Activated CD8-positive, alpha-beta memory T cell treated with anti-CD3 and anti-CD28 coated beads, Interleukin-2, amount 50 U/mL, for 1 hour (primary cell): ENCODE data around the gene FOXN3.
A peak's percentile ranks its signal among the peaks of the same experiment; 100 is the strongest.

Experiments
- DNase-seq: peaks from one replicate; pipeline ENCODE4 v3.0.0-alpha.2; 2020; ENCODE audit errors: extremely low read depth

The FOXN3 gene

GRCh38 chr14:89432226-89432625 lies 15.2 kb upstream of the FOXN3 start:
- DNase-seq: no peak

DNA sequence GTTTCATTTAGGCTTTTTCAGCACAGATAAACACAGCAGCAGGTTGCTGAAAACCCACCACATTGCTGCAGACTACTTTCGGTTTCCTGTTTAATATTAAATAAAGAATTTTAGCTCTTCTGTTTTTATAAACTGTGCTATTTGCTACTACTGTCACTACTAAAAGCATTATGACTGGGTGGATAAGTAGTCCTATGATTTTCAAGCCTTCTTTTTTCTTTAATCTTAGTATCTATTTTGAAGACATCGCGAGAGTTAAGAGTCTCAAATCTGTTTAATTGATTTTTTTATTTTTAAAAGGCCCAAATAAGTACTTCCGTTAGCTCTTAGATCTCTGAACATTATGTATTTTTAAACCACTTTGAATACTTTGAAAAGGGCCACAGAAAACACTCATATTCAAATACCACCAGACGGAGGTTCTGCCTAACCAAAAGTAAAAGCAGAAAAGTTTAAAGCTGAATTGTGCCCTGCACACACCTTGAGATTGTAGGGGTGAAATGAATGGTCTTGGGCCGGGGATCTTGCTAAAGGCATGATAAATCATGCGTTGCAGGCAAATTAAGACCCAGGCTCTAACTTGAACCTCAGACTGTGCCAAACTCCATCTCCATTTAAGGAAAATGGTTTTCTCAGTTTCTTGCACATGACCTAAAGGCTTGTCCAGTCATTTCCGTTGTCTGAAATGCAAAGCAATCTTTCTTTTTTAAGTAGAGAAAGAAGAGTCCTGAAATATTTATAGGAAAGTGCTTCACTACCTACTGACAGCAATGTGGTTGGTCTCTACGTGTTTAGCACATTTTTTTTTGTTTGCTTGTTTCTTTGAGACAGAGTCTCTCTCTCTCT lies 13.6 kb upstream of the FOXN3 start:
- DNase-seq: no peak

- no peak for DNase-seq
These were observed 12.5 kb upstream of the FOXN3 start for GRCh38 chr14:89429199-89430181.

DNA sequence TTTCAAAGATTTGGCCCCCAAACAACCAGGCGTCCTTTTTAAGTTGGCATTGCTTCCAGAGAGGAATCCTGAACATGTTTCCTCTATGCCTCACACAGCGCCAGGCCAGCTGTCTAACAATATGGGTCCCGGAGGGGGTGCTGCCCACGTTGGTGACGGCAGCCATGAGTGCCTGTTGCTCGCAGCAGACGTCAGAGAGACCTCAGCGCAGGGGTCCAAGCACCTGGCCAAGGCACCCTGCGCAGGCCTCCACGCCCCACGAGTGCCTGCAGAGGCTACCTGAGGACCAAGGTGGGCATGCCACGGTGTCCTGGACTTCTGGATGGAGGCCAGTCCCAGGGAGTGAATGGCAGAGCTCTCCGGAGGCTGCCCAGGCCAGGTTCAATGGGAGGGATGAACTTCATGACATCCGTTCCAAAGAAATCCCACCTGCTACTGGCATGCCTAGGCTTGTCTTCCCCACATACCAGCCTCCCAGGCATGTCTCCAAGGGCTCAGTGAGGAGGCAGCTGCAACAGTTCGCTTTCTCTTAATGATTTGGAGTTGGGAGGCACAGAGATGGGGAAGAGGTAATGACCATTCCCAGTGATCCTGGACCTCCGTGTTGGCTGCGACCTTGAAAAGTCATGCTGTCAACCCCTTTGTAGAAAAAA lies 11.6 kb upstream of the FOXN3 start:
- DNase-seq: no peak

DNA sequence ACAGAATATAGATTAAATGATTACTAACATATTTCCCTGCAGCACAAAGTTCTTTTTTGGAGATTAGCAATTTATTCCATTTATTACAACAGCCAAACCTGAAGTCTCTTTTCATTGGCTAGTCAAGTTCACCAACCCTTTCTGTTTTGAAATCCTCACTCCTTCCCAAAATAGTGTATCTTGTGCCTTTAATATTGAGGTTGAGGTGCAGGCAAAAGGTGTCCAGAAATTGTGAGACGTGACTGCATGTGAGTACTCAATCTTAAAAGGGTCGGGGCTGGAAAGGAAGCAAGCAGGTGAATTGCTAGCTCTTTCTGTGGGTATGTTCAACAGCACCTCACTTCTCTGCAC lies 11.1 kb upstream of the FOXN3 start:
- no peak for DNase-seq

DNA sequence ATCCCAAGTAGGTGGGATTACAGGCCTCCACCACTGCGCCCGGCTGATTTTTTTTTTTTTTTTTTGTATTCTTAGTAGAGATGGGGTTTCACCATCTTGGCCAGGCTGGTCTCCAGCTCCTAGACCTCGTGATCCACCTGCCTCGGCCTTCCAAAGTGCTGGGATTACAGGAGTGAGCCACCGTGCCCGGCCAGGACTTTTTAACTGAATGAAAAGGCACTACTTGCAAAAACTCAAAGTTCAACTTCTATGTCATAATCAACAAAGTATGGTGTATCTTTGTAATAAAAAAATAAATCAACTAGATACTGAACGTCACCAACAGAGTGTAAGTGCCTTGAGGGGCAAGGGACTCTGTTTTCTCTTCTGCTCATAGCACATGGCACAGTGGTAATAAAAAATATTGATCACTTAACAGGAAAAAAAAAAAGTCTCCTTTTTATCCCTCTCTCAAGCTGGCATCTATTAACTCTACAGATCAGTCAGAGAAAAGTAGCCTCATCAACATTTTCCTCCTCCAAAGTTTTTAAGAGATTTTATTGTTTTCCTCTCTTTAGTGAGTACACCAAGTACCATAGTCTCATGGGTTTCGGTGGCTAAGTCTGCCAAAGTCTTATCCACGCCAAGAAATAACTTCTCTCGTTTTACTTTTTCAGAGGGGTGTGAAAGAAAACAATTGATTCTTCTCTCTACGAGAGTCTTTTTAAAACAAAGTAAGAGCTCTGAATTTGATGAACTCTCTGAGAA lies 10.6 kb upstream of the FOXN3 start:
- no peak for DNase-seq

DNA sequence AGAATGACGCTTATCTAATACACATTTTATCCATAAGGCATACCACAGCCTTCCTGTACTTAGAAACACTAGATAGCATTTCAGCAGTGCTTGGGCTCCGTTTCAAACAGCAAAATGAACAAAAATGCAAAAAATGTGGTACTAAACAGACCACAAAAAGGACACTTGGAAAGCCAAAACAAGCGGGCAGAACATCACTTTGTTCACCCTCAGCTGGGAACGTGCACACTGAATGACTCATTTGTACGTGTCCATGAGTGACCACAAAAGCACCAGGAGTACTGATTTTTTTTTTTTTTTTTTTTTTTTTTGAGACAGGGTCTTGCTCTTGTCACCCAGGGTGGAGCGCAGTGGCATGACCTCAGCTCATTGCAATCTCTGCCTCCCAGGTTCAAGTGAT lies 8.9 kb upstream of the FOXN3 start:
- no peak for DNase-seq

- DNase-seq: no peak
These were observed 7.2 kb upstream of the FOXN3 start for GRCh38 chr14:89424241-89424640.

DNA sequence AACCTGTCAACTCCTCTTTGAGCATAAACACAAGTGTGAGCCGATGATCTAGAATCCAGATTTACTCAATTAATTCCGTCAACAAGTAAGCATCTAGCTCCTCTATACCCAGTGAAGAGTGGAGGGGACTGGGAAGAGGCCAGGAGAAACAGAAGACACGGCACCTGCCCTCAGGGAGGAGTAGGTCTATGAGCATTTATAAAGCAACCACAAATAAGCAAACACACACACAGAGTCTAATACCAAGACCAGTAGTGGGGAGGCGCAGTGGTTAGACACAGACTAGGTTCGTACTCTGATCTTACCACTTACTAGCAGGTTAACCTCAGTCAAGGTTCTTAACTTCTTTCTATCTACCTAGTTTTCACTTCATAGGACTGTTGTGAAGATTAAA lies 5.9 kb upstream of the FOXN3 start:
- DNase-seq: no peak

DNA sequence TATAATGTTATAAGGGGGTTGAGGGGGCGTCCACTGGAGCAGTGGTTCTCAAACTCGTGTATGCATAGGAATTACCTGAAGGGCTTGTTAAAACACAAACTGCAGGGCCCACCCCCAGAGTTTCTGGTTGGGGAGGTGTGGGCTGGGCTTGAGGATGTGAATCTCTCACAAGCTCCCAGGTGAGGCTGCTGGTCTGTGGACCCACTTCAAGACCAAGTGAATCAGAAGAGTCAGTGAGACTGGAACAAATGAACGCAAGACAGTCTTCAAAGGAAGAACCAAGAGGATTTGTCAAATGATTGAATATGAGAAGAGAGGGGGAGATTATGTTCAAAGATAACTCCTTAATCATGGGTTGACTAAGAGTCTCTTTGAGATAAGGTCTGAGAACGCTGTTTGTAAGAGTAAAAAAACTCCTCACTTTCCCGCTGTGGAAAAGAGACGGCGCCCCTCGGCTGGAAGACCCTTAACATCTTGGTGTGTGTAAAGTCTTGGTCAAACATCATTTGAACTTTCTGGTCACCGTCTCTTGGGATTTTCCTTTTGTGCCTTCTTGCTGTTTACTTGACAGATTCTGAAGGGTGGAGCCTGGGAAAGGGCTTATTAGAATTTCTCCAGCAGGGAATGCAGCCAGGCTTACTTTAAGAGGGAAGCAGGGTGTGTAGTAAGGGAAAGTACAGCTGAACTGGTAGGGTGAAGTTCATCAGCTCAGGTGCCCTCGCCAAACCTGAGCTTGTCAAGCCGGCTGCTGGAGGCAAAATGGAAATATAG lies 5.3 kb upstream of the FOXN3 start:
- DNase-seq: no peak

DNA sequence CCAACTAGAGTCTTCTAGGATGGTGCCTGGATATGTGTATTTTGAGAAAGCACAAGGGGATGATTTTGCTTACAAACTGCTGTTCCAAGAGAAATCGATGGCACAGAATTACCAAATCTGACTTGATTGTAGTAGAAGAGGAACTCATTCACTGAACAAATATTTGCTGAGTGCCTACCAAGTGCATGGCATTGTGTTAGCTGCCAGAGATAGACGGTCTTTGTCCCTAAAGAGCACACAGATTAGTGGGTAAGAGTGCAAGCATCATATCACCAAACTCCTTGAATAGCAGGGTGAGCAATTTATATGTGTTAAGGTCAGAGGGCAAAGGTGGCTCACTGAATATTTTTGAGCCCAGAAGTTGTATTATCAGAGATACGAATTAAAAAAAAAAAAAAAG lies 3.5 kb upstream of the FOXN3 start:
- no peak for DNase-seq

- DNase-seq: no peak
These were observed 3.0 kb upstream of the FOXN3 start for GRCh38 chr14:89419973-89420482.

DNA sequence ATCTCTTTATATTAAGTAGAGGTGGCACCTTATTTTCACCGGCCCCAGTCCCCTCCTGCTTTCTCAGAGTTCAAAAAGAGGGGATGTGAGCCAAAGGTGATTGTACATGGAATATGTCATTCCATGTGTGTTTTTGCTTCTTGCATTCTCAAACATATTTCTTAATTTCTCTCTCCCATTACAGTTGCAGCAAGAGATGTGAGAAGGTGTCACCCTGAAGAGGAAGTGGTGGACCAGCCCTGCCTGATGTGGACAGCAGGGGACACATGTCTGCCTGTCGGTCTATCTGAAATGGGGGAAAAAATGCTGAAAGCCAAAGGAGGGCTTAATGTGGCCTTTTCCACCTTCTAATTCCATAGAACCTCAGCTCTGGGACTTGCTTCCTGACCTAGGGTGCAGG lies 1.9 kb upstream of the FOXN3 start:
- no peak for DNase-seq

- no peak for DNase-seq
These were observed 1.4 kb upstream of the FOXN3 start for GRCh38 chr14:89418452-89418851.

DNA sequence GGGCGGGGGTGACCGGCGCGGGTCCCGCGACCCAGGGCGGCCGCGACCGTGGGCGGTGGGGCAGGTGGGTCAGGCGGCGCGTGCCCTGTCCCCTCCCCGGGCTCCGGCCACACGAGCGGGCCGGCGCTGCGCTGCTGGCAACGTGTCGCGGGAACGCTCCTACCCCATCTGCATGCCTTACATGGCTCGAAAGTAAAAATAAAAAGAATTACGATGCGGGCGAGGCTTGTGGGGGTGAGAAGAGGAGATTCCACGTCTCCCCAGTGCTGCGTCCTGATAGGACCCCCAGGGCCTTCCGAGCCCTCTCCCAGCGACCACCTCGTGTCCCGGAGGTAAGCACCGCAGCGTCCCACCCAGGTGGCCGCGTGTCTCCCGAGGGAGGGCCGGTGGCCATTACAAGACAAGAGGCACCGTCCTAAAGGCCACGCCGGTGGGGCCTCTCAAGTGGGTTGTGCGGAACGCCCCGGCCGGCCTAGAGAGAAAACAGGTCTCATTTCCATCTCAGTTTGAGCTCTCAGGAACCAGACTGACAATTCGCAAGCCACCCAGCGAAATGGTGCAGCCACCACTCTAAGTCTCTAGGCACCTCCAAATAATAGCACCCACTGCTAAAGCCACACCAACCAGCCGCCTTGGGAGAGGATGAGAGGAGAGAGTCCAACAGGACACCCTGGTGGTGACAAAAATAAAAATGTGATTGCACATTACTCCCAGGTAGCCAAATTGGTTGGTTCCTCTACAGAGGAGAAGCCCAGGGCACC lies 612 bp upstream of the FOXN3 start:
- no peak for DNase-seq

GRCh38 chr14:89416002-89416995 lies 734 bp downstream of the FOXN3 start:
- peak; percentile 88 for DNase-seq

DNA sequence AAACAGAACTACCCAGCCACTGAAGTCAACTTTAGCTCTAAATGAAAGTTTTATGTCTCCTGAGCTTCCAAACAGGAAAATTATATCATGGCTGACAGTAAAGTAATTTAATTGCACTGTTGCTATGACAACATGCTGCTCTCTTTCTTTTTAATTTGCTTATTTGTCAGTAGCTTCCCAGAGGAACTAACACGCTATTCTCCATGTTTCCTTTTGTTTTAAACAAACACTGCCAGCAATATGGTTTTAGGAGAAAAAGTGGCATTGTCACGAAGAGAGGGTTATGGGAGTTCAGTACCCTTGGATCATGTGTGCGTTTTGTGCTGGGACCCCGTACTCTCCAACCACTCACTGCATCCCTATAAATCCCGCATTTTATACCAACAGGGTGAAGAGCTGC lies 1.9 kb downstream of the FOXN3 start:
- no peak for DNase-seq

- DNase-seq: no peak
These were observed 5.1 kb downstream of the FOXN3 start for GRCh38 chr14:89411976-89412375.

DNA sequence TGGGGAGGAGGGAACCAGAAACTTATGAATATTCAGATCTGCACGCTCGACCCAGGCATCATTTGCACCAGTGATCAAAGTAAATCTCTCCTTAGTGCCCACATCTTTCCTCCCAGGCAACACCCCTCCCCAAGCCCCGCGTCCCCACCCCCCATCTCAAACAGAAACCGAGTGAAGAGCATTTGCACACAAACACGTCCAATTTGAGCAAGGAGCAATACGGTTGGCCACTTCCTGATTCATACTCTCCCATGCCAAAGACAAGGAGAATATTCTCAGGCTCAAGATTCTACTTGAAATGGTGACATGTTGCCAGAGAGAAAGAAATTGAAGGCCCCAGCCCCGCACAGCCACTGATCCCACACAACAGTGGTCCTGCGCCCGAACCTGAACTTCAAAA lies 7.1 kb downstream of the FOXN3 start:
- DNase-seq: no peak
